GM12872 (cell line): ENCODE data around the gene PCNX2.

ENCODE experiments used
- CTCF ChIP-seq: IDR thresholded peaks from 3 replicates; pipeline ENCODE4 v1.5.1; 2011; ENCODE audit warnings: low read depth, mild to moderate bottlenecking, low read length, moderate library complexity; ENCODE audit not compliant: insufficient read depth

The PCNX2 gene

GRCh38 chr1:233019083-233019482 lies 276.4 kb downstream of the PCNX2 start:
- no peak for TF ChIP-seq CTCF

- TF ChIP-seq CTCF = no peak
Measured at GRCh38 chr1:233016798-233017197, 278.7 kb downstream of the PCNX2 start.

- TF ChIP-seq CTCF = no peak
Measured at GRCh38 chr1:233015965-233016364, 279.6 kb downstream of the PCNX2 start.

- no peak for TF ChIP-seq CTCF
Measured at GRCh38 chr1:233012021-233012420, 283.5 kb downstream of the PCNX2 start.

- TF ChIP-seq CTCF = no peak
Measured at GRCh38 chr1:233010146-233010545, 285.4 kb downstream of the PCNX2 start.

GRCh38 chr1:233006541-233006973 lies 289.0 kb downstream of the PCNX2 start:
- no peak for TF ChIP-seq CTCF

GRCh38 chr1:233006108-233006507 lies 289.4 kb downstream of the PCNX2 start:
- no peak for TF ChIP-seq CTCF

GRCh38 chr1:233005703-233006102 lies 289.8 kb downstream of the PCNX2 start:
- TF ChIP-seq CTCF = no peak
